Smooth muscle cell (in vitro differentiated cells): ENCODE measurements around the gene MMP7. TPM values are rescaled to one million over a fixed set of nuclear protein-coding genes. Genes with fewer than 3 reads are reported as not detected.

ENCODE experiments used
- DNase-seq: peaks from one replicate; lab custom pipeline; 2025; ENCODE audit not compliant: unreplicated experiment; lab: John Stamatoyannopoulos, UW
- H2AFZ ChIP-seq: fragments of 200-600 bp; sonication (generic); 2 replicates; pipeline ENCODE4 v1.6.0; 2016; ENCODE audit warnings: antibody characterized with exemption, low read depth, mild to moderate bottlenecking
- H3F3A ChIP-seq: fragments of 200-600 bp; sonication (generic); 2 replicates; pipeline ENCODE4 v1.6.0; 2017; ENCODE audit warnings: antibody characterized with exemption, low read depth
- H3K27ac ChIP-seq: fragments of 200-600 bp; sonication (generic); 2 replicates; pipeline ENCODE4 v1.5.1; 2016; ENCODE audit warnings: low read depth, mild to moderate bottlenecking
- H3K27me3 ChIP-seq: fragments of 200-600 bp; sonication (generic); 2 replicates; pipeline ENCODE4 v1.6.1; 2016; ENCODE audit warnings: low read depth, mild to moderate bottlenecking
- H3K36me3 ChIP-seq: fragments of 200-600 bp; sonication (generic); 2 replicates; pipeline ENCODE4 v1.5.1; 2016; ENCODE audit warnings: low read depth
- H3K4me1 ChIP-seq: fragments of 200-600 bp; sonication (generic); 2 replicates; pipeline ENCODE4 v1.5.1; 2016; ENCODE audit warnings: low read depth
- H3K4me2 ChIP-seq: fragments of 200-600 bp; sonication (generic); 2 replicates; pipeline ENCODE4 v1.6.0; 2016; ENCODE audit warnings: mild to moderate bottlenecking
- H3K4me3 ChIP-seq: fragments of 200-600 bp; sonication (generic); 2 replicates; pipeline ENCODE4 v1.5.1; 2016; ENCODE audit warnings: mild to moderate bottlenecking
- H3K79me2 ChIP-seq: fragments of 200-600 bp; sonication (generic); 2 replicates; pipeline ENCODE4 v1.6.0; 2016; ENCODE audit warnings: low read depth, mild to moderate bottlenecking
- H3K9ac ChIP-seq: fragments of 200-600 bp; sonication (generic); 2 replicates; pipeline ENCODE4 v1.6.0; 2016; ENCODE audit warnings: low read depth
- H3K9me3 ChIP-seq: fragments of 200-600 bp; sonication (generic); replicated peaks from 2 replicates; pipeline ENCODE4 v1.5.1; 2016; ENCODE audit warnings: low read depth
- H4K20me1 ChIP-seq: fragments of 200-600 bp; sonication (generic); 2 replicates; pipeline ENCODE4 v1.6.0; 2016; ENCODE audit warnings: low read depth
- CTCF ChIP-seq: fragments of 200-600 bp; sonication (generic); IDR thresholded peaks from 2 replicates; pipeline ENCODE4 v1.5.1; 2017; ENCODE audit warnings: borderline replicate concordance, mild to moderate bottlenecking, antibody characterized with exemption; ENCODE audit not compliant: insufficient read depth, poor library complexity, severe bottlenecking
- WGBS: methylation state at CpG from one replicate; pipeline ENCODE4 v1.1.7; 2016; ENCODE audit warnings: low lambda C conversion rate; 5-methylcytosine and 5-hydroxymethylcytosine counted together
- polyA plus RNA-seq: library from polyadenylated mRNA; unstranded; fragments of >200 nt; fragmentation: Nextera tagmentation; extraction: Ambion mirVana; gene quantifications from 2 replicates; pipeline ENCODE4 v1.2.1, GENCODE V29; 2016
- total RNA-seq: library from RNA; depleted of rRNA; stranded (reverse); fragments of >200 nt; gene quantifications from 2 replicates; pipeline ENCODE4 v1.2.3, GENCODE V29; 2014

Gene MMP7
- total and polyA plus RNA-seq, 2 experiments from 2014 or later: 8.0 to 16.4 TPM

- H3K79me2 ChIP-seq: no peaks in the 10 kb centered on the region
- WGBS: 43% methylated on average over 12 of the region's 12 CpGs
- H3K27ac ChIP-seq: no peak overlapping the region
- no peaks in the 10 kb centered on the region for H3K4me1 ChIP-seq
- no peaks in the 10 kb centered on the region for H3K27me3 ChIP-seq
- no peaks in the 10 kb centered on the region for H4K20me1 ChIP-seq
- DNase-seq: no peak
- H3K4me2 ChIP-seq: peak overlapping the region; percentile 56
- H3K9ac ChIP-seq: no peak overlapping the region
- no peaks in the 10 kb centered on the region for H3K36me3 ChIP-seq
- no peaks in the 10 kb centered on the region for H3K9me3 ChIP-seq
- H2AFZ ChIP-seq: no peak overlapping the region
- no peak overlapping the region for H3K4me3 ChIP-seq
- TF ChIP-seq CTCF: peak; percentile 72
- no peaks in the 10 kb centered on the region for H3F3A ChIP-seq
Measured at GRCh38 chr11:102495161-102496042, 35.1 kb downstream of the MMP7 start.

GRCh38 chr11:102494216-102494615 lies 36.3 kb downstream of the MMP7 start:
- Histone ChIP-seq H4K20me1 (no peaks in the 10 kb centered on the region), H3K4me1 (no peaks in the 10 kb centered on the region), H3K27ac (no peak overlapping the region), H3K4me3 (no peak overlapping the region), H3K9ac (no peak overlapping the region), H3K27me3 (no peaks in the 10 kb centered on the region), H3K4me2 (no peak overlapping the region), H3K36me3 (no peaks in the 10 kb centered on the region), H2AFZ (no peak overlapping the region), H3K79me2 (no peaks in the 10 kb centered on the region), H3F3A (no peaks in the 10 kb centered on the region), H3K9me3 (no peaks in the 10 kb centered on the region)
- TF ChIP-seq CTCF: no peak
- DNase-seq: no peak
- 65% methylated on average over 6 of the region's 6 CpGs for WGBS

- Histone ChIP-seq H3K9ac (no peak overlapping the region), H3K27me3 (no peaks in the 10 kb centered on the region), H2AFZ (no peak overlapping the region), H3K27ac (no peak overlapping the region), H3K4me1 (no peaks in the 10 kb centered on the region), H3K4me3 (no peak overlapping the region), H3K4me2 (no peak overlapping the region), H3K9me3 (no peaks in the 10 kb centered on the region), H3K79me2 (no peaks in the 10 kb centered on the region), H4K20me1 (no peaks in the 10 kb centered on the region), H3F3A (no peaks in the 10 kb centered on the region), H3K36me3 (no peaks in the 10 kb centered on the region)
- DNase-seq: no peak
- WGBS: 89% methylated on average over 5 of the region's 5 CpGs
- TF ChIP-seq CTCF: no peak
Measured at GRCh38 chr11:102493524-102493923, 37.0 kb downstream of the MMP7 start.

- Histone ChIP-seq H3K9me3 (no peaks in the 10 kb centered on the region), H3K27me3 (no peaks in the 10 kb centered on the region), H3K36me3 (no peaks in the 10 kb centered on the region), H3F3A (no peaks in the 10 kb centered on the region), H3K4me3 (no peak overlapping the region), H3K79me2 (no peaks in the 10 kb centered on the region), H3K27ac (no peak overlapping the region), H3K4me2 (no peak overlapping the region), H3K9ac (no peak overlapping the region), H3K4me1 (no peaks in the 10 kb centered on the region), H4K20me1 (no peaks in the 10 kb centered on the region), H2AFZ (no peak overlapping the region)
- 97% methylated on average over 2 of the region's 2 CpGs for WGBS
- no peak for DNase-seq
- no peak for TF ChIP-seq CTCF
Measured at GRCh38 chr11:102491969-102492368, 38.6 kb downstream of the MMP7 start.
